HEK293T (cell line): ENCODE results near the gene DNAH17.

ENCODE experiments used
- CTCF ChIA-PET: fragments of 350-600 bp; formaldehyde crosslinking; extraction: SDS; loops from one replicate; lab custom pipeline; 2021; ENCODE audit warnings: antibody characterized with exemption, inconsistent platforms; lab: Yijun Ruan, JAX
- POLR2A ChIA-PET: fragments of 350-600 bp; formaldehyde crosslinking; extraction: SDS; loops from one replicate; lab custom pipeline; 2020; ENCODE audit warnings: antibody characterized with exemption, inconsistent platforms; lab: Yijun Ruan, JAX
- DNase-seq: peaks from one replicate; pipeline ENCODE4 v3.0.0; 2012; ENCODE audit warnings: mixed read lengths; ENCODE audit errors: extremely low spot score
- ARNT ChIP-seq: fragments of 450-650 bp; IDR thresholded peaks from 2 replicates; pipeline ENCODE4 v1.6.1; 2017; ENCODE audit warnings: mild to moderate bottlenecking
- BHLHE40 ChIP-seq: fragments of 450-650 bp; IDR thresholded peaks from 2 replicates; pipeline ENCODE4 v1.6.1; 2016; ENCODE audit warnings: mild to moderate bottlenecking, moderate library complexity, borderline replicate concordance
- CTBP1 ChIP-seq: fragments of 450-650 bp; IDR thresholded peaks from 2 replicates; pipeline ENCODE4 v1.6.1; 2016; ENCODE audit warnings: borderline replicate concordance
- ELF4 ChIP-seq: fragments of 450-650 bp; IDR thresholded peaks from 2 replicates; pipeline ENCODE4 v1.6.1; 2017; ENCODE audit warnings: antibody characterized with exemption
- FOXA1 ChIP-seq: fragments of 450-650 bp; IDR thresholded peaks from 2 replicates; pipeline ENCODE4 v1.6.1; 2016; ENCODE audit warnings: mild to moderate bottlenecking
- FOXK2 ChIP-seq: fragments of 450-650 bp; IDR thresholded peaks from 2 replicates; pipeline ENCODE4 v1.6.1; 2016; ENCODE audit warnings: mild to moderate bottlenecking
- FOXM1 ChIP-seq: fragments of 450-650 bp; IDR thresholded peaks from 2 replicates; pipeline ENCODE4 v1.6.1; 2017; ENCODE audit warnings: mild to moderate bottlenecking, borderline replicate concordance
- HDGF ChIP-seq: fragments of 450-650 bp; IDR thresholded peaks from 2 replicates; pipeline ENCODE4 v1.6.1; 2017; ENCODE audit warnings: antibody characterized with exemption, borderline replicate concordance
- L3MBTL2 ChIP-seq: fragments of 450-650 bp; conservative IDR thresholded peaks from 2 replicates; pipeline ENCODE4 v1.6.1; 2016; ENCODE audit warnings: mild to moderate bottlenecking
- LEF1 ChIP-seq: fragments of 450-650 bp; IDR thresholded peaks from 2 replicates; pipeline ENCODE4 v1.6.1; 2017; ENCODE audit warnings: mild to moderate bottlenecking, borderline replicate concordance
- NFRKB ChIP-seq: fragments of 450-650 bp; IDR thresholded peaks from 2 replicates; pipeline ENCODE4 v1.6.1; 2016; ENCODE audit warnings: mild to moderate bottlenecking, moderate library complexity
- SP1 ChIP-seq: fragments of 450-650 bp; IDR thresholded peaks from 2 replicates; pipeline ENCODE4 v1.6.1; 2017
- SUZ12 ChIP-seq: fragments of 450-650 bp; IDR thresholded peaks from 2 replicates; pipeline ENCODE4 v1.6.1; 2016; ENCODE audit warnings: mild to moderate bottlenecking
- TARDBP ChIP-seq: fragments of 450-650 bp; IDR thresholded peaks from 2 replicates; pipeline ENCODE4 v1.6.1; 2016
- ZNF384 ChIP-seq: fragments of 450-650 bp; IDR thresholded peaks from 2 replicates; pipeline ENCODE4 v1.6.1; 2016
- TF ChIP-seq, protein P1 (sequence below): fragments of 450-650 bp; IDR thresholded peaks from 2 replicates; pipeline ENCODE4 v1.6.1; 2016

The DNAH17 gene

DNA sequence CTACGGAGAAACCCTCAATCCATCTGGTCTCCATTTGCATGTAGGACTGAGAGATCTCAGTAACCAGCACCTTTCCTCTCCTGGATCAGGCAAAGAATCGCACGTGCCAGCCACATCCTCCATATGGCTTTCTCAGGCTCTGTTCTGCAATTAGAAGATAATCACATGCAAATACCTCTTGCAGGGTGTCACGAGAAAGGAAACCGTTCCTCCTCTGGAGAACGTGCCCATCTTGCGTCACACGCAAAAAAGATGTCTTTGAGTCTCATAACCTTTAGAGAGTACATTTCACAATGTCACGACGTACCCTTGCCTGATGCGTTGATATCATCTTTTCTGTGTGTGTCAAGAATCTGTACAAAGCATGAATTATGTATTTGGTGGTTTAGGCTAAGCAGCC lies 36.2 kb upstream of the DNAH17 start:
- ChIA-PET POLR2A (no interaction called here), CTCF (no interaction called here)
- no peak for DNase-seq
- TF ChIP-seq FOXK2 (no peak), ZNF384 (no peak), BHLHE40 (no peak), NFRKB (no peak), LEF1 (no peak), ELF4 (no peak), SUZ12 (no peak), ARNT (no peak), L3MBTL2 (no peak), HDGF (no peak), FOXM1 (no peak)
- TF ChIP-seq, protein P1, sequence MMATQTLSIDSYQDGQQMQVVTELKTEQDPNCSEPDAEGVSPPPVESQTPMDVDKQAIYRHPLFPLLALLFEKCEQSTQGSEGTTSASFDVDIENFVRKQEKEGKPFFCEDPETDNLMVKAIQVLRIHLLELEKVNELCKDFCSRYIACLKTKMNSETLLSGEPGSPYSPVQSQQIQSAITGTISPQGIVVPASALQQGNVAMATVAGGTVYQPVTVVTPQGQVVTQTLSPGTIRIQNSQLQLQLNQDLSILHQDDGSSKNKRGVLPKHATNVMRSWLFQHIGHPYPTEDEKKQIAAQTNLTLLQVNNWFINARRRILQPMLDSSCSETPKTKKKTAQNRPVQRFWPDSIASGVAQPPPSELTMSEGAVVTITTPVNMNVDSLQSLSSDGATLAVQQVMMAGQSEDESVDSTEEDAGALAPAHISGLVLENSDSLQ = no peak

- no peak for DNase-seq
- CTCF ChIA-PET = interaction anchor here (0.7 to 0.9 kb wide), 2 partner anchors 97 to 330 kb away, joined by 3 read pairs; no protein-coding TSS in a partner anchor
- POLR2A ChIA-PET = no interaction called here
- no peak for TF ChIP-seq ELF4
These were observed 34.4 kb upstream of the DNAH17 start for GRCh38 chr17:78611607-78612006.

DNA sequence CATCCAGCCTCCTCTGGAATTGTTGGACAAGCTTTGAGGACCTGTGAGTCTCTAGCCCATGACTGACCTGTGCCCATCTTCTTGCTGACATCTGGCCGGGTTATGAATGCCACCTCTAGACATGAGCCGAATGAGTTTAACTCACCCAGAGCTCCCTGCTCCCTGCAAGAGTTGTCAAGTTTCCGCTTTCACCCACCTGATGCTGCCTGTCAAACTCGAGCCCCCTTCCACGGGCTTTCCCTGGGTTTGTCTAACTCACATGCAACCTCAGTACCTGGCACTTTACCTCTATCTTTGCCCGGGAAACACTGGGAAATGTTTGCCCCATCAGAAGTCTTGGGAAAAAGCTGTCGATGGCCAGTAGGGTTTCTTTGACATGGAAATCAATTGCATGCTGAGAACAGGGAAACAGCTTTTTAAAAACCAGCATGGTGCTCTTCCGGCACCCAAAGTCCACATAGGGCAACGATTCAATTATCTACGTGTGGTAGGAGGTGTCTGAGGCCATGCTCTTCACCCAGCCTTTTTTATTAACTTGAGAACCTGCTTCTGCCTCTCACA lies 33.8 kb upstream of the DNAH17 start:
- TF ChIP-seq HDGF = no peak
- no peak for TF ChIP-seq NFRKB
- no peak for TF ChIP-seq ELF4
- no peak for TF ChIP-seq ARNT
- TF ChIP-seq FOXK2 = no peak
- TF ChIP-seq BHLHE40 = no peak
- TF ChIP-seq, protein P1 = no peak
- TF ChIP-seq LEF1 = no peak
- TF ChIP-seq FOXA1 = no peak
- no peak for TF ChIP-seq CTBP1
- TF ChIP-seq FOXM1 = no peak
- no peak for TF ChIP-seq TARDBP
- TF ChIP-seq SP1 = no peak
- TF ChIP-seq ZNF384 = no peak
- TF ChIP-seq SUZ12 = no peak
- TF ChIP-seq L3MBTL2 = no peak
- POLR2A ChIA-PET = no interaction called here
- DNase-seq = no peak
- CTCF ChIA-PET = interaction anchor here (0.9 kb wide), 1 partner anchor 97 kb away, joined by 3 read pairs; no protein-coding TSS in a partner anchor

DNA sequence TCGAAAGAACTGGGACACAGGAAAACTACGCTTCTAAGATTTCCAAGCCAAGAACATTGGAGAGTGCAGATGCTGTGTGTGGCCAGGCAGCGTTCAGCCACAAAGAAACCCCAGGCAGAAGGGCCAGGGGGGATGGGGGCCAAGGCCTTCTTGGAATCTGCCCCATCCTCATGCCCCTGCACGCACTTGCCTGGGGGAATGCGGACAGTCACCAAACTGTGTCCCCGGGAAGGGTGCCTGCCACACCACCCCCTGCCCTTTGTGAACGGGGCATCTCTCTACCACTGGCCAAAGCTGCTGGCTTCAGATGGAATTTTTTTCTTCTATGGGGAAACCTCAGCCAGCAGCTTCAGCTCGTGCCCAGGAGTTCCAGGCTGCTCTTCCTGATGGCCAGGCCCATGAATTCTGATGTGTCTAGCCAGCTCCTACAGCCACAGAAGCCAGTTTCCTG lies 32.0 kb upstream of the DNAH17 start:
- TF ChIP-seq HDGF (no peak), NFRKB (no peak), FOXA1 (no peak)
- POLR2A ChIA-PET = no interaction called here
- no peak for DNase-seq
- CTCF ChIA-PET = no interaction called here

DNA sequence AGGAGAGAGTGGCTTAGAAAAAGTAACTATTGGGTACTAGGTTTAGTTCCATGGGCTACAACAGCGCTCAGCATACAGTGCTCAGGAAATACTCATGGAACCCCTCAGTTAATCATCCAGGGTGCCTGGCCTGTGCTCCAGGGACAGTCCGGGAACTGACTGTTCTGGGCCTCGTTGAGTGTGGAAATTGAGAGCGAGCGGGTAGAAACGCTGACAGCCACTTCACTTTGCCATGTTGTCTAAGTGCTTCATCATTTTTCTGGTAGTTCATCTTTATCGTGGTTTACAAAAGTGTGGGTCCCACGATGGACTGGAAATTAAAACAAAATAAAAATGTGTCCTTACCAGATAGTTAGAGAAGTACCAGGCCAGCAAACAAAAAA lies 31.6 kb upstream of the DNAH17 start:
- no peak for DNase-seq
- POLR2A ChIA-PET = no interaction called here
- CTCF ChIA-PET = no interaction called here
- TF ChIP-seq ARNT (no peak), ELF4 (no peak), TARDBP (no peak)

DNA sequence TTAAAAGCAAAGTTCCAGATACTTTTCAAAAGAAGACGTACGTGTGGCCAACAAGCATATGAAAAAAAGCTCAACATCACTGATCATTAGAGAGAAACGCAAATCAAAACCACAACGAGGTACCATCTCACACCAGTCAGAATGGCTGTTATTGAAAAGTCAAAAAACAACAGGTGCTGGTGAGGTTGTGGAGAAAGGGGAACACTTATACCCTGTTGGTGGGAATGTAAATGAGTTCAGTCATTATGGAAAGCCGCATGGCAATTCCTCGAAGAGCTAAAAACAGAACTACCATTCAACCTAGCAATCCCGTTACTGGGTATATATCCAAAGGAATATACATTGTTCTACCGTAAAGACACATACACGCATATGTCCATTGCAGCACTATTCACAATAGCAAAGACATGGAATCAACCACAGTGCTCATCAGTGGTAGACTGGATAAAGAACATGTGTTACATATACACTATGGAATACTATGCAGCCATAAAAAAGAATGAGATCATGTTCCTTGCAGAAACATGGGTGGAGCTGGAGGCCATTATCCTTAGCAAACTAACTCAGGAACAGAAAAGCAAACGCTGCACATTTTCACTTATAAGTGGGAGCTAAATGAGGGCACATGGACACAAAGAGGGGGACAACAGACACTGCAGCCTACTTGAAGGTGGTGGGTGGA lies 31.1 kb upstream of the DNAH17 start:
- POLR2A ChIA-PET = no interaction called here
- TF ChIP-seq TARDBP = no peak
- no peak for TF ChIP-seq HDGF
- TF ChIP-seq FOXK2 = no peak
- no peak for TF ChIP-seq ZNF384
- TF ChIP-seq L3MBTL2 = no peak
- no peak for TF ChIP-seq FOXM1
- TF ChIP-seq NFRKB = no peak
- no peak for TF ChIP-seq SUZ12
- TF ChIP-seq BHLHE40 = no peak
- no peak for TF ChIP-seq SP1
- no peak for TF ChIP-seq ARNT
- no peak for TF ChIP-seq ELF4
- no peak for TF ChIP-seq LEF1
- TF ChIP-seq, protein P1 = no peak
- no peak for TF ChIP-seq FOXA1
- TF ChIP-seq CTBP1 = no peak
- CTCF ChIA-PET = interaction anchor here (0.7 kb wide), 1 partner anchor 470 kb away, joined by 3 read pairs; no protein-coding TSS in a partner anchor
- DNase-seq = no peak
